ENCODE data around the gene DYNC1I1.

- TF ChIP-seq CTCF (IDR thresholded peaks at IDR 0.05): no peak
- TF ChIP-seq POLR2A (IDR thresholded peaks at IDR 0.05): no peak
- TF ChIP-seq POLR2AphosphoS5 (IDR thresholded peaks at IDR 0.05): no peak
Measured at GRCh38 chr7:95788884-95789283, 16.5 kb downstream of the DYNC1I1 start.

Data from upper lobe of left lung (tissue), 4 donors.